ENCODE data around the gene STIP1. TPM values are rescaled to one million over a fixed set of nuclear protein-coding genes. Genes with fewer than 3 reads are reported as not detected.

STIP1 gene
- total RNA-seq, 1 donor from 2014 or later, result 102 TPM

DNA sequence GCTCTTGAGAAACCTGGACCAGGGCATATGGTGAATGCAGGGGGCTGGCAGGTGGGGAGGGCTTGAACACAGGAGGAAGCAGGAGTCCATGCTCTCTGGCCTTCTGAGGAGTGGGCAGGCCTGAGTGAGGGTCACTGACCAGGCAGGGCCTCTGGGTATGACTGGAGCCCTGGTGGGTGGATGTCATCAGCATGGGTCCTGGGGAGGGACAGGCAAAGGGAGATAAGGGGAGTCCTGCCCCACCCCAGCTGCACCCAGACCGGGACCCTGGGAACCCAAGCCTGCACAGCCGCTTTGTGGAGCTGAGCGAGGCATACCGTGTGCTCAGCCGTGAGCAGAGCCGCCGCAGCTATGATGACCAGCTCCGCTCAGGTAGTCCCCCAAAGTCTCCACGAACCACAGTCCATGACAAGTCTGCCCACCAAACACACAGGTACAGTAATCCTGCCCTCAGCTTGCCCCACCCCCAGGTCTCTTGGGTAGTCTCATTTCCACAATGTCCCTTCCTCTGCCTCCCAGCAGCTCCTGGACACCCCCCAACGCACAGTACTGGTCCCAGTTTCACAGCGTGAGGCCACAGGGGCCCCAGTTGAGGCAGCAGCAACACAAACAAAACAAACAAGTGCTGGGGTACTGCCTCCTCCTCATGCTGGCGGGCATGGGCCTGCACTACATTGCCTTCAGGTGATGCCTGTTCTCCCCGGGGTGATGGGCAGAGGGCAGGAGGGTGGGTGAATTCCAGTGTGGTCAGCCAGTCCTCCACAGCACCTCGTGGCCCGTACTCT, 46.4 kb downstream of the STIP1 start:
- FAIRE-seq (no peak), DNase-seq (ENCODE audit: low read depth) (no peak)
- Histone ChIP-seq H3K27me3 (ENCODE audit: control insufficient read depth, insufficient read depth, low read length) (no peaks in the 10 kb centered on the region), H3K36me3 (ENCODE audit: control insufficient read depth, insufficient read depth, low read length) (no peaks in the 10 kb centered on the region), H3K4me3 (ENCODE audit: low read depth, low read length) (no peak overlapping the region)
- TF ChIP-seq, protein P1, sequence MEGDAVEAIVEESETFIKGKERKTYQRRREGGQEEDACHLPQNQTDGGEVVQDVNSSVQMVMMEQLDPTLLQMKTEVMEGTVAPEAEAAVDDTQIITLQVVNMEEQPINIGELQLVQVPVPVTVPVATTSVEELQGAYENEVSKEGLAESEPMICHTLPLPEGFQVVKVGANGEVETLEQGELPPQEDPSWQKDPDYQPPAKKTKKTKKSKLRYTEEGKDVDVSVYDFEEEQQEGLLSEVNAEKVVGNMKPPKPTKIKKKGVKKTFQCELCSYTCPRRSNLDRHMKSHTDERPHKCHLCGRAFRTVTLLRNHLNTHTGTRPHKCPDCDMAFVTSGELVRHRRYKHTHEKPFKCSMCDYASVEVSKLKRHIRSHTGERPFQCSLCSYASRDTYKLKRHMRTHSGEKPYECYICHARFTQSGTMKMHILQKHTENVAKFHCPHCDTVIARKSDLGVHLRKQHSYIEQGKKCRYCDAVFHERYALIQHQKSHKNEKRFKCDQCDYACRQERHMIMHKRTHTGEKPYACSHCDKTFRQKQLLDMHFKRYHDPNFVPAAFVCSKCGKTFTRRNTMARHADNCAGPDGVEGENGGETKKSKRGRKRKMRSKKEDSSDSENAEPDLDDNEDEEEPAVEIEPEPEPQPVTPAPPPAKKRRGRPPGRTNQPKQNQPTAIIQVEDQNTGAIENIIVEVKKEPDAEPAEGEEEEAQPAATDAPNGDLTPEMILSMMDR (IDR thresholded peaks at IDR 0.05; ENCODE audit: insufficient read depth, low read length, severe bottlenecking), result no peak

DNA sequence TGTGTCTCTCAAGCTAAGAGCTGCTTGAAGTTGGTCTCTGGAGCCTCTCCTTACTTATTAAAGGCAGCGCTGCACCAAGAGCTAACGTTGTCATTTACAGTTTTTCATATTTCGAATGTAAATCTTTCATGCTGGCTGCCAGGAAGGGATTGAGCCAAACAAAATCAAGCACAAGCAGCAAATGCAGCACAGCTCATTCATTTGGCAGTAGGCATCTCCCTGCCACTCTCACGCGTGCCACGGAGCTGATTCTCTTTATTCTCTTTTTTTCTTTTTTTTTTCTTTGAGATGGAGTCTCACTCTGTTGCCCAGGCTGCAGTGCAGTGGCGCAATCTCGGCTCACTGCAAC, 47.0 kb downstream of the STIP1 start:
- TF ChIP-seq, protein P1 (IDR thresholded peaks at IDR 0.05; ENCODE audit: insufficient read depth, low read length, severe bottlenecking), result no peak
- H3K36me3 ChIP-seq (ENCODE audit: control insufficient read depth, insufficient read depth, low read length), result no peaks in the 10 kb centered on the region
- FAIRE-seq (no peak), DNase-seq (ENCODE audit: low read depth) (no peak)
- H3K4me3 ChIP-seq (ENCODE audit: low read depth, low read length), result no peak overlapping the region
- no peaks in the 10 kb centered on the region for H3K27me3 ChIP-seq (ENCODE audit: control insufficient read depth, insufficient read depth, low read length)

DNA sequence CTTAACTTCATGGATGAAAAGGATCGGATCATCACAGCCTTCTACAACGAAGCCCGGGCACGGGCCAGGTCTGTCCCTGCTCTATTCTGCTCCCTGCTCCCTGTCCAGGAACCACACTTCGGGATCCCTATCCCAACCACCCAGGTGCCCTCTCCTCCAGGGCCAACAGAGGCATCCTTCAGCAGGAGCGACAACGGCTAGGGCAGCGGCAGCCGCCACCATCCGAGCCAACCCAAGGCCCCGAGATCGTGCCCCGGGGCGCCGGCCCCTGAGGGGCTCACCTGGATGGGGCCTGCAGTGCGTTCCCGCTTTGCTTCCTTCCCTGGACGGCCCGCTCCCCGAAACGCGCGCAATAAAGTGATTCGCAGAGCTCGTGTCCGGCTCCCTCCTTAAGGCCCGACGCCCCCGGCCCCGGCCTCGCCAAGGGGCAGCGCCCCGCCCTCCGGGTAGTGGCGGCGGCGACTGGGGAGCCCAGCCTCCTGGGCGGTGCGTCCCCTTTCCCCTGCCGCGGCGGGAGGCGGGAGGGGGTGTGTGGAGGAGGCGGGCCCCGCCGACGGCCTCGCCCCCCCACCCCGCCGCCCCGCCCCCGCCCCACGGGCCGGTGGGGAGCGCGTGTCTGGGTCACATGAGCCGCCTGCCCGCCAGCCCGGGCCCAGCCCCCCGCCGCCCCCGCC, 48.1 kb downstream of the STIP1 start, which contains the start of gene VEGFB:
Gene VEGFB (plus strand): TSS at position 672 of the 674 bp plus-strand sequence. CDS start 250 bp downstream, outside the sequence.
- no peak for DNase-seq (ENCODE audit: low read depth)
- peak within 1 kb of the TSS; percentile 45 for H3K4me3 ChIP-seq (ENCODE audit: low read depth, low read length)
- H3K36me3 ChIP-seq (ENCODE audit: control insufficient read depth, insufficient read depth, low read length), result peaks cover 1% of the 10 kb centered on the region
- FAIRE-seq, result no peak
- H3K27me3 ChIP-seq (ENCODE audit: control insufficient read depth, insufficient read depth, low read length), result no peaks in the 10 kb centered on the region
- TF ChIP-seq, protein P1 (IDR thresholded peaks at IDR 0.05; ENCODE audit: insufficient read depth, low read length, severe bottlenecking), result no peak

DNA sequence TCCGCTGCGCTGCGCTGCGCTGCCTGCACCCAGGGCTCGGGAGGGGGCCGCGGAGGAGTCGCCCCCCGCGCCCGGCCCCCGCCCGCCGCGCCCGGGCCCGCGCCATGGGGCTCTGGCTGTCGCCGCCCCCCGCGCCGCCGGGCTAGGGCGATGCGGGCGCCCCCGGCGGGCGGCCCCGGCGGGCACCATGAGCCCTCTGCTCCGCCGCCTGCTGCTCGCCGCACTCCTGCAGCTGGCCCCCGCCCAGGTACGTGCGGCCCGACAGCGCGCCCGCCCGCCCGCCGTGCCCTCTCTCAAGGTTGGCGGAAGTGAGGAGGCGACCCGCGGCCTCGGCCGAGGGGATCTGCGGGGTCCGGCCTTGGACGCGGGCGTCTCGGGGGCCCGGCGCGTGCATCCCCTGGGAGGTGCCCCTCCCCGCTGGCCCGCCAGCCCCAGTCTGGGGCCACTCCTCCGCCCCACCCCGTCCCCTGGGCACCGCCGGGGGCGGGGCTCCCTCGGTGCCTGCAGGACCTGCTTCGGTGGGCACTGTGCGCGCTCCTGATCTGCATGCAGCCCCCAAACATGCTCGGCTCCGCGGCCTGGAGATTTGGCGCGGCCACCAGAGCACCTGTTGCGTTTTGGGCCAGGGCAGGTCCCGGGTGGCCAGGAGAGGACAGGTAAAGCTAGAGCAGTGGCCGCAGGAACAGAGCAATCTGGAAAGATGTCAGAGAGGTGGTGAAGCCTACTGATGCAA, 48.8 kb downstream of the STIP1 start:
- peak overlapping the region; percentile 45 for H3K4me3 ChIP-seq (ENCODE audit: low read depth, low read length)
- DNase-seq (ENCODE audit: low read depth) (no peak), FAIRE-seq (no peak)
- peaks cover 1% of the 10 kb centered on the region for H3K36me3 ChIP-seq (ENCODE audit: control insufficient read depth, insufficient read depth, low read length)
- TF ChIP-seq, protein P1 (IDR thresholded peaks at IDR 0.05; ENCODE audit: insufficient read depth, low read length, severe bottlenecking), result no peak
- H3K27me3 ChIP-seq (ENCODE audit: control insufficient read depth, insufficient read depth, low read length), result no peaks in the 10 kb centered on the region

DNA sequence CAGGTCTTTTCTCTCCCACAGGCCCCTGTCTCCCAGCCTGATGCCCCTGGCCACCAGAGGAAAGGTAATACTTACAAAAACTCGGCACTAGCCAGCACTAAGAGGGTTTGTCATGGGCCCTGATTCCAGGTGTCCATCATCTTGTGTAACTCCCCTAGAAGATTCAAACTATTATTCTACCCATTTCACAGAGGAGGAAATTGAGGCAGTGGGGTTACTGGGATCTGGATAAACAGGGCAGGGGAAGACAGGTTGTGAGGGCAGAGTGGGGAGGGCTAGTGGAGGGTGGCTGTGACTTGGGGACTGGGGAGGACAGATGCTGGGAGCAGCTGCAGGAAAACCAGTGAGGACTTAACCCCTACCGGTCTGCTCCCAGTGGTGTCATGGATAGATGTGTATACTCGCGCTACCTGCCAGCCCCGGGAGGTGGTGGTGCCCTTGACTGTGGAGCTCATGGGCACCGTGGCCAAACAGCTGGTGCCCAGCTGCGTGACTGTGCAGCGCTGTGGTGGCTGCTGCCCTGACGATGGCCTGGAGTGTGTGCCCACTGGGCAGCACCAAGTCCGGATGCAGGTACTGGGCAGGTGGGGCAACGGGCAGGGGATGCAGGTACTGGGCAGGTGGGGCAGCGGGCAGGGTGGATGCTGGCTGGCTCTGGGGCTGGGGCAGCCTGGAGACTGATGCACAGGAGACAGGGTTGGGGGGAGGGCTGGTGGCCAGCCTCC, 49.6 kb downstream of the STIP1 start:
- peaks cover 1% of the 10 kb centered on the region for H3K36me3 ChIP-seq (ENCODE audit: control insufficient read depth, insufficient read depth, low read length)
- H3K27me3 ChIP-seq (ENCODE audit: control insufficient read depth, insufficient read depth, low read length), result no peaks in the 10 kb centered on the region
- no peak for FAIRE-seq
- H3K4me3 ChIP-seq (ENCODE audit: low read depth, low read length), result peak overlapping the region; percentile 45
- TF ChIP-seq, protein P1 (IDR thresholded peaks at IDR 0.05; ENCODE audit: insufficient read depth, low read length, severe bottlenecking), result no peak
- no peak for DNase-seq (ENCODE audit: low read depth)

All from bronchial epithelial cell (primary cell).